Motor neuron (in vitro differentiated cells): ENCODE measurements around the gene TRAPPC10. TPM values are rescaled to one million over a fixed set of nuclear protein-coding genes. Genes with fewer than 3 reads are reported as not detected.

Experiments used
- ATAC-seq, 8 experiments: fragments of 200-7000 bp; cut with Tn5 transposase; replicated peaks in 6 of 8; 2 replicates each; pipeline ENCODE4 v1.8.0; 2021; ENCODE audit warnings: mild to moderate bottlenecking in 8 of 8, moderate library complexity in 8 of 8
- H3K27ac ChIP-seq, 2 donors: fragments of 250-450 bp; sonication (Bioruptor Pico); 2 replicates each; pipeline ENCODE4 v1.9.0; 2021; ENCODE audit warnings: antibody characterized with exemption in 2 of 2, mild to moderate bottlenecking in 2 of 2, moderate library complexity in 1 of 2
- H3K4me1 ChIP-seq, 2 donors: fragments of 250-450 bp; sonication (Bioruptor Pico); replicated peaks in 1 of 2; 2 replicates each; pipeline ENCODE4 v1.6.1; 2021; ENCODE audit warnings: antibody characterized with exemption in 2 of 2, mild to moderate bottlenecking in 2 of 2, moderate library complexity in 1 of 2
- H3K4me3 ChIP-seq, 5 donors: fragments of 250-450 bp; sonication (Bioruptor Pico); 2 replicates each; pipeline ENCODE4 v1.9.0; 2021; ENCODE audit warnings: antibody characterized with exemption in 5 of 5, mild to moderate bottlenecking in 5 of 5, moderate library complexity in 4 of 5
- WGBS, 10 experiments: fragments of 450-650 bp; shearing (Covaris generic); methylation state at CpG; one replicate each; pipeline ENCODE4 v1.0.0; 2022; 5-methylcytosine and 5-hydroxymethylcytosine counted together
- in situ Hi-C, 9 experiments: fragments of 400-800 bp; cut with MboI; loops; one replicate each; pipeline ENCODE4 v1.15.0; 2021; ENCODE audit warnings: low sequenced_read_pairs in 9 of 9, low pct_unique_long_range_greater_than_20kb in 2 of 9; ENCODE audit not compliant: unreplicated experiment in 9 of 9
- total RNA-seq, 8 experiments: library from RNA; unstranded; fragments of 300-600 nt; gene quantifications; 2 replicates each; pipeline versions ENCODE4 v1.2.3 to v1.2.4, GENCODE V29; 2022

TRAPPC10 gene
- total RNA-seq, 8 experiments from 2014 or later = 10.1 to 39.8 (median 19.0) TPM

- ATAC-seq = no peak
- in situ Hi-C loops = no loop called here
- H3K4me3 ChIP-seq = peak overlapping the region; percentile 80 to 100 (median 86)
- peak overlapping the region; percentile 93 to 98 for H3K27ac ChIP-seq
- 54 to 100% (median 76%) methylated on average over 1 to 9 of the region's 9 CpGs; no CpG with 5 or more reads in 2 of the 10 experiments for WGBS, 10 experiments
- peaks cover 19 to 21% of the 10 kb centered on the region in 2 donors for H3K4me1 ChIP-seq
Measured at GRCh38 chr21:44011123-44011522, 986 bp upstream of the TRAPPC10 start.

- in situ Hi-C loops = no loop called here
- WGBS, 10 experiments = 0 to 1% (median 0%) methylated on average over 1 to 14 of the region's 87 CpGs; no CpG with 5 or more reads in 2 of the 10 experiments
- H3K27ac ChIP-seq = peak overlapping the region; percentile 93 to 98
- peak overlapping the region; percentile 80 to 100 (median 86) for H3K4me3 ChIP-seq
- ATAC-seq = peak; percentile 48 to 70 (median 66)
- H3K4me1 ChIP-seq = peaks cover 19 to 21% of the 10 kb centered on the region in 2 donors
Measured at GRCh38 chr21:44012474-44013379, 618 bp downstream of the TRAPPC10 start.

- no peak for ATAC-seq
- H3K27ac ChIP-seq = no peak overlapping the region
- peak overlapping the region; percentile 80 to 100 (median 86) for H3K4me3 ChIP-seq
- in situ Hi-C loops = no loop called here
- peaks cover 19 to 21% of the 10 kb centered on the region in 2 donors for H3K4me1 ChIP-seq
- 0 to 33% (median 16%) methylated on average over 2 to 8 of the region's 8 CpGs for WGBS, 10 experiments
Measured at GRCh38 chr21:44013380-44014088, 1.4 kb downstream of the TRAPPC10 start.

GRCh38 chr21:44017601-44018000 lies 5.5 kb downstream of the TRAPPC10 start:
- in situ Hi-C loops = no loop called here
- Histone ChIP-seq H3K4me1 (peaks cover 11 to 13% of the 10 kb centered on the region in 2 donors), H3K4me3 (no peak overlapping the region), H3K27ac (no peak overlapping the region)
- no peak for ATAC-seq
- WGBS, 10 experiments = 60 to 100% (median 96%) methylated on average over 1 to 9 of the region's 9 CpGs; no CpG with 5 or more reads in 3 of the 10 experiments

GRCh38 chr21:44018127-44018526 lies 6.0 kb downstream of the TRAPPC10 start:
- H3K4me3 ChIP-seq = no peak overlapping the region
- peaks cover 10 to 13% of the 10 kb centered on the region in 2 donors for H3K4me1 ChIP-seq
- no peak for ATAC-seq
- H3K27ac ChIP-seq = no peak overlapping the region
- 80 to 100% (median 100%) methylated on average over 1 to 5 of the region's 5 CpGs; no CpG with 5 or more reads in 3 of the 10 experiments for whole genome bisulfite sequencing, 10 experiments
- in situ Hi-C loops = no loop called here

GRCh38 chr21:44018813-44019567 lies 6.9 kb downstream of the TRAPPC10 start:
- no peak overlapping the region for H3K27ac ChIP-seq
- peaks cover 2 to 6% of the 10 kb centered on the region in 2 donors for H3K4me1 ChIP-seq
- no peak for ATAC-seq
- WGBS, 10 experiments = 80 to 100% (median 87%) methylated on average over 1 to 8 of the region's 10 CpGs; no CpG with 5 or more reads in 3 of the 10 experiments
- no peak overlapping the region for H3K4me3 ChIP-seq
- in situ Hi-C loops = no loop called here

GRCh38 chr21:44019568-44019958 lies 7.5 kb downstream of the TRAPPC10 start:
- Histone ChIP-seq H3K4me1 (peaks cover 0 to under 1% of the 10 kb centered on the region in 2 donors), H3K27ac (no peak overlapping the region), H3K4me3 (no peak overlapping the region)
- no peak for ATAC-seq
- in situ Hi-C loops = no loop called here
- WGBS, 10 experiments = 67 to 100% (median 100%) methylated on average over 1 to 7 of the region's 8 CpGs; no CpG with 5 or more reads in 1 of the 10 experiments

- 77 to 100% (median 90%) methylated on average over 1 to 4 of the region's 4 CpGs; no CpG with 5 or more reads in 3 of the 10 experiments for WGBS, 10 experiments
- Histone ChIP-seq H3K27ac (no peak overlapping the region), H3K4me1 (peaks cover 0 to 4% of the 10 kb centered on the region in 2 donors), H3K4me3 (no peak overlapping the region)
- in situ Hi-C loops = no loop called here
- ATAC-seq = no peak
Measured at GRCh38 chr21:44020551-44020950, 8.4 kb downstream of the TRAPPC10 start.

GRCh38 chr21:44021064-44021463 lies 9.0 kb downstream of the TRAPPC10 start:
- in situ Hi-C loops = no loop called here
- peak in 1 of 8 experiments; percentile 8 for ATAC-seq
- WGBS, 10 experiments = 71 to 100% (median 100%) methylated on average over 1 of the region's 1 CpG; no CpG with 5 or more reads in 2 of the 10 experiments

GRCh38 chr21:44024257-44024656 lies 12.1 kb downstream of the TRAPPC10 start:
- WGBS, 10 experiments = 67 to 100% (median 95%) methylated on average over 1 of the region's 1 CpG; no CpG with 5 or more reads in 6 of the 10 experiments
- Histone ChIP-seq H3K4me3 (no peak overlapping the region), H3K4me1 (peaks cover 0 to 4% of the 10 kb centered on the region in 2 donors), H3K27ac (no peak overlapping the region)
- ATAC-seq = no peak
- in situ Hi-C loops = no loop called here

More at GRCh38 chr21:44021064-44021463, 9.0 kb downstream of the TRAPPC10 start:
- Histone ChIP-seq H3K4me1 (peaks cover 0 to 4% of the 10 kb centered on the region in 2 donors), H3K27ac (no peak overlapping the region), H3K4me3 (no peak overlapping the region)

- in situ Hi-C loops = no loop called here
- Histone ChIP-seq H3K27ac (no peak overlapping the region), H3K4me1 (peaks cover 0 to 4% of the 10 kb centered on the region in 2 donors), H3K4me3 (no peak overlapping the region)
- WGBS, 10 experiments = 0 to 100% (median 68%) methylated on average over 2 to 7 of the region's 8 CpGs; no CpG with 5 or more reads in 1 of the 10 experiments
- ATAC-seq = peak in 6 of 8 experiments; percentile 33 to 90 (median 80)
Measured at GRCh38 chr21:44024887-44025353, 12.8 kb downstream of the TRAPPC10 start.

- Histone ChIP-seq H3K4me1 (peaks cover 0 to 4% of the 10 kb centered on the region in 2 donors), H3K27ac (no peak overlapping the region), H3K4me3 (no peak overlapping the region)
- no peak for ATAC-seq
- WGBS, 10 experiments = 67 to 94% (median 83%) methylated on average over 1 to 8 of the region's 8 CpGs; no CpG with 5 or more reads in 3 of the 10 experiments
- in situ Hi-C loops = no loop called here
Measured at GRCh38 chr21:44027607-44028286, 15.6 kb downstream of the TRAPPC10 start.
